Fibroblast of villous mesenchyme (primary cell): Measurements from ENCODE around the gene SIGLEC6. TPM values are rescaled to one million over a fixed set of nuclear protein-coding genes. Genes with fewer than 3 reads are reported as not detected.
"Not testable (repeated sequence)": the region's sequence is repeated elsewhere in the genome, so short reads cannot be mapped to it uniquely, and the experiment has no call there.

ENCODE experiments used
- DNase-seq: peaks from one replicate; pipeline ENCODE4 v3.0.0-alpha.2; 2010; ENCODE audit warnings: low read depth
- H3K4me3 ChIP-seq: 2 replicates; pipeline ENCODE4 v1.5.1; 2011; ENCODE audit warnings: low read depth, mild to moderate bottlenecking, low read length
- total RNA-seq: library from RNA; depleted of rRNA; stranded (reverse); fragments of >200 nt; gene quantifications from 2 replicates; pipeline ENCODE4 v1.2.3, GENCODE V29; 2012
- TF ChIP-seq, protein P1 (sequence below): IDR thresholded peaks from 2 replicates; pipeline ENCODE4 v1.5.1; 2012; ENCODE audit warnings: low read depth, mild to moderate bottlenecking, low read length; ENCODE audit not compliant: insufficient read depth

SIGLEC6 gene
- total RNA-seq, 1 donor = not detected

DNA sequence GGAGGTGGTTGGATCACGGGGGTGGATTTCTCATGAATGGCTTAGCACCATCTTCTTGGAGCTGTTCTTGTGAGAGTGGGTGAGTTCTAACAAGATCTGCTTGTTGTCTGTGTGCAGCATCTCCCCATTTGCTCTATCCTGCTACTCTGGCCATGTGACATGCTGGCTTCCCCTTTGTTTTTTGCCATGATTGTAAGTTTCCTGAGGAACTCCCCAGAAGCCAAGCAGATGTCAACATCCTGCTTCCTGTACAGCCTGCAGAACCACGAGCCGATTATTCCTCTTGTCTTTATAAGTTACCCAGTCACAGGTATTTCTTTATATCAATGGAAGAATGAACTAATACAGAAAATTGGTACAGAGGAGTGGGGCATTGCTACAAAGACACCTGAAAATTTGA lies 27.6 kb downstream of the SIGLEC6 start:
- H3K4me3 ChIP-seq = no peak overlapping the region
- TF ChIP-seq, protein P1, sequence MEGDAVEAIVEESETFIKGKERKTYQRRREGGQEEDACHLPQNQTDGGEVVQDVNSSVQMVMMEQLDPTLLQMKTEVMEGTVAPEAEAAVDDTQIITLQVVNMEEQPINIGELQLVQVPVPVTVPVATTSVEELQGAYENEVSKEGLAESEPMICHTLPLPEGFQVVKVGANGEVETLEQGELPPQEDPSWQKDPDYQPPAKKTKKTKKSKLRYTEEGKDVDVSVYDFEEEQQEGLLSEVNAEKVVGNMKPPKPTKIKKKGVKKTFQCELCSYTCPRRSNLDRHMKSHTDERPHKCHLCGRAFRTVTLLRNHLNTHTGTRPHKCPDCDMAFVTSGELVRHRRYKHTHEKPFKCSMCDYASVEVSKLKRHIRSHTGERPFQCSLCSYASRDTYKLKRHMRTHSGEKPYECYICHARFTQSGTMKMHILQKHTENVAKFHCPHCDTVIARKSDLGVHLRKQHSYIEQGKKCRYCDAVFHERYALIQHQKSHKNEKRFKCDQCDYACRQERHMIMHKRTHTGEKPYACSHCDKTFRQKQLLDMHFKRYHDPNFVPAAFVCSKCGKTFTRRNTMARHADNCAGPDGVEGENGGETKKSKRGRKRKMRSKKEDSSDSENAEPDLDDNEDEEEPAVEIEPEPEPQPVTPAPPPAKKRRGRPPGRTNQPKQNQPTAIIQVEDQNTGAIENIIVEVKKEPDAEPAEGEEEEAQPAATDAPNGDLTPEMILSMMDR = no peak
- DNase-seq = no peak

DNA sequence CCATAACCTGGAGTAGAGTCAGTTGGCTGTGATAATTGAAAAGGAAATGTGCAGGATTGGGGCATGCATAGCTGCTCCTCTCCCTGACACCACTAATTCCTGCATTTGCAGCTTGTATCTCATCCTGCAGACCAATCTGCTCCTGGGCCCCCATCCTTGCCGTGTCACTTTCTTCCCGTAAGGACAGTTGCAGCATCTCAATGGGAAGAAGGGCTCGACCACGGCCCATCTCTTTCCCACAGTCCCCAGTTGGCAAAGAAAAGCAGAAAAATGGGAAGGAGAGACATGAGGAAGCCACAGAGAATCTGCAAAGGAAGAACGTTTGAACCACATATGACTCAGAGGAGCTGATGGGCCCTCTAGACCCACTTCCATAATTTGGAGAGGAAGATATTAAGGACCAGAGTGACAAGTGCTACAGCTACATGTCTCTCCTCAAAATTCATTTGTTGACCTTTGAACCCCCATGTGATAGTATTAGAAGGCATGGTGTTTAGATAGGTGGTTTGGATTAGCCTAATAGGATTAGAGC lies 28.1 kb downstream of the SIGLEC6 start:
- no peak for DNase-seq
- H3K4me3 ChIP-seq = no peak overlapping the region
- TF ChIP-seq, protein P1 = no peak

DNA sequence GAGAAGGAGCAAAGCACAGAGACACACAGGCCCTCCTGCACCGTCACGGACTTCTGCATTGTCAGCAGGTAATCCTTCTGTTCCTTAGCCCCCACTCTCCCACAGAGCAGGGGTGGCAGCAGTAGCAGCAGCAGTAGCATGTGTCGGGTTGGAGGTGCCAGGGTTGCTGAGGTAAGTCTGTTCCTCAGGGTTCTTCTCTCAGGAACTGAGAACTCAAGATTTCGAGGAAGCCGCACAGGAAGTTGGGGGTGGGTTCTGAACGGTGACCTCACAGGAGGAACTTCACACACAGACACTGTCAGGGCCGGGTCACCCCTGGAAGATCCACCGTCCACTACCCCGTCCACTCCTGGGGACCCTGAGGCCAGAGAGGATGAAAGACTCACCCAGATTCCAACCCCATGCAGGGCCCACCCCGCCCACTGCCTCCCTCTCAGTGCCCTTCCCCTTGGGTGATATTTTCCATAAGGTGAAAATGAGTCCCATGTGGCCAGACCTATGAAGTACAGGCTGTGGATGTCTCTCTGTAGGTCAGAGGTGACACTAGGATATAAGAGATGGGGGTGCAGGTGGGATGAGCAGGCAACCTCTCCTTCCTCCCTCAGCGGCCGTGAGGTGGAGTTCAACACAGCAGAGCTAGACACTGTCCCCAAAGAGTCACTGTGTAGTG lies 29.7 kb downstream of the SIGLEC6 start, which contains the start of gene SIGLEC12:
Gene SIGLEC12, minus strand, starts transcription at position 207 of the 670 bp plus-strand sequence. Its CDS starts 67 bp downstream, at position 140.
- H3K4me3 ChIP-seq = no peak within 1 kb of the TSS
- TF ChIP-seq, protein P1 = no peak
- no peak for DNase-seq

DNA sequence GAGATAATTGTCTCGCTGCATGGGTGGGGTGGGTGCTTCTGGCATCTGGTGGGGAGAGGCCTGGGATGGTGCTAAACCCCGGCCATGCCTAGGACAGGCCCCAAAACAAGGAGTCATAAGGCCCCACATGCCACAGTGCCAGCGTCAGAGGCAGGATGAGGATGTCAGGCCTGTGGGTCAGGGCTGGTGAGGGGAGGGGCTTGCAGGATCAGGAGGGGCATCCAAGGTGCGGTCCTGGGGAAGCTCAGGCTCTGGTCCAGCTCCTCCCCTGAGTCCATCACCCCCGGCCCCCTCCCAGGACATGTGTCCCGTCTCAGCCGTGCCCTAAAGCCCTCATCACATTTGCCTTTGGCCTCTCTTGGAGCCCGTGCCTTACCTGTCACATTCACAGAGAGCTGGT lies 30.5 kb downstream of the SIGLEC6 start:
- DNase-seq, H3K4me3 ChIP-seq: not testable (repeated sequence)

DNA sequence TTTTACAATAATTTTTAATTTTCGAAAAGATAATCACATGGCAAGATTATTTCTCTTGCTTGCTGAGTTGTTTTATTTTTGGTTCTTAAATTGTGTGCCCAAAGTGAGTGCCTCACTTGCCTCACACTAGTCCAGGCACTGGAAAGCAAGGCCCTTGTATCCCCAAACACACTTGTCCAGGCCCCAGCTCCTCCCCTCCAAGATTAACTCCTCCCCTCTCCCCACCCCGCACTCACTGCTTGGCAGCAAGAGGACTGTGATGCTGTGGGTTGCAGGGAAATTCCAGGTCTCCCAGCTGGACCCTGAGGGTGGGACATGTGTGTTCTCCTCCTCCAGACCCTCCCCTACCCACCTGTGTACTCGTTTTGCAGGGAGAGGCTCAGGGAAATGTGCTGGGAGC lies 33.8 kb downstream of the SIGLEC6 start:
- no peak overlapping the region for H3K4me3 ChIP-seq
- TF ChIP-seq, protein P1 = no peak
- DNase-seq = no peak

DNA sequence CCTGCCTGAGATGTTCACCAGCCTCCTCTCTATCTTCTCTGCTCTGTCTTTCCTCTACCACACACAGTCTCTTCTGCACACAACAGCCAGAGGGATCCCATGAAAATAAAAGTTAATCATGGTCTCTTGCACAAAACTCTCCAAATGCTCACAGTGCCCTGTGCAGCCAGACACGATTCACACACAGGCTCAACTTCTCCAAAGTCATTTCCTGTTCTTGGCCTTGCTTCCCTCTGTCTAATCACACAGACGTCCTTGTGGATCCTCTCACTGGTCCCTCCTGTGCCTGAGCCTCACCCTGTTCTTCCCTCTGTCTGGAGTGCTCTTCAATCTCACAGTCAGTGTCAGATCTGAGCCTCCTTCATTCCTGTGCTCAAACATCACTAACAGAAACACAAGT lies 37.7 kb downstream of the SIGLEC6 start:
- DNase-seq = no peak
- H3K4me3 ChIP-seq = no peak overlapping the region
- TF ChIP-seq, protein P1 = no peak

DNA sequence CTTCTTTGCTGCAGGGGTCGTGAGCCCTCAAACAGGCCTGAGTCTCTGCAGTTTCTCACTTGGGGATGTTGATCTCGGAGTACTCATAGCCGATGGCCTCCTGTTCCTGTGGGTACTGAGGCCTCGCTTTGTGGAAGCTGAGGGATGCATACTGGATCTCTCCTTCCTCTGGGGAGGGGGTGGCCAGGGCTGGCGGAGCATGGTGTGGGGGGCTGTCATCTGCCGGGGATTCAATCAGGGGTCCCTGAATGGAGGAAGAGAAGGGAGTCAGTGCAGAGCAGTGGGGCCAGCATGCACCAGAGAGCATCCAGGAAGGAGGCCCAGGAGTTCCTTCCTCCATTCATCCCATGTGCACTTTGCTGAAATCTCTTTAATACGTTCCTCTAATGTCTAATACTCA lies 39.9 kb downstream of the SIGLEC6 start:
- no peak overlapping the region for H3K4me3 ChIP-seq
- no peak for DNase-seq
- TF ChIP-seq, protein P1 = no peak
